NT2/D1 (cell line): ENCODE data around the gene HLA-F.

Experiments
- DNase-seq: peaks from one replicate; pipeline ENCODE4 v3.0.0-alpha.2; 2011; ENCODE audit warnings: low read depth, low spot score
- H3K27me3 ChIP-seq: 2 replicates; pipeline ENCODE4 v1.6.0; 2011; ENCODE audit warnings: mild to moderate bottlenecking; ENCODE audit not compliant: insufficient read length, insufficient read depth
- H3K36me3 ChIP-seq: 2 replicates; pipeline ENCODE4 v1.6.1; 2011; ENCODE audit warnings: mild to moderate bottlenecking, low read length, mixed read lengths; ENCODE audit not compliant: insufficient read depth, insufficient read length
- H3K4me1 ChIP-seq: 2 replicates; pipeline ENCODE4 v1.5.1; 2011; ENCODE audit not compliant: insufficient read depth, insufficient read length
- H3K4me3 ChIP-seq: 2 replicates; pipeline ENCODE4 v1.5.1; 2011; ENCODE audit warnings: low read depth; ENCODE audit not compliant: insufficient read length
- H3K9ac ChIP-seq: 2 replicates; pipeline ENCODE4 v1.6.0; 2011; ENCODE audit warnings: low read depth; ENCODE audit not compliant: insufficient read length
- H3K9me3 ChIP-seq: 2 replicates; pipeline ENCODE4 v1.5.1; 2011; ENCODE audit warnings: mild to moderate bottlenecking, low read length; ENCODE audit not compliant: insufficient read depth
- SUZ12 ChIP-seq: IDR thresholded peaks from 2 replicates; pipeline ENCODE4 v1.6.1; 2011; ENCODE audit not compliant: insufficient read length, insufficient read depth; ENCODE audit errors: extremely low read depth
- YY1 ChIP-seq: IDR thresholded peaks from 2 replicates; pipeline ENCODE4 v1.6.1; 2011; ENCODE audit not compliant: insufficient read length, insufficient read depth
- ZNF274 ChIP-seq: IDR thresholded peaks from 2 replicates; pipeline ENCODE4 v1.6.1; 2011; ENCODE audit warnings: mild to moderate bottlenecking, low read depth, low read length

Gene HLA-F

GRCh38 chr6:29769336-29769735 is 46.1 kb downstream of the HLA-F start:
- H3K27me3 ChIP-seq = no peaks in the 10 kb centered on the region
- no peak for DNase-seq
- H3K36me3 ChIP-seq = no peaks in the 10 kb centered on the region
- H3K4me3 ChIP-seq = no peak overlapping the region
- no peaks in the 10 kb centered on the region for H3K4me1 ChIP-seq
- no peak overlapping the region for H3K9ac ChIP-seq
- TF ChIP-seq ZNF274 = no peak
- TF ChIP-seq YY1 = no peak
- no peaks in the 10 kb centered on the region for H3K9me3 ChIP-seq

DNA sequence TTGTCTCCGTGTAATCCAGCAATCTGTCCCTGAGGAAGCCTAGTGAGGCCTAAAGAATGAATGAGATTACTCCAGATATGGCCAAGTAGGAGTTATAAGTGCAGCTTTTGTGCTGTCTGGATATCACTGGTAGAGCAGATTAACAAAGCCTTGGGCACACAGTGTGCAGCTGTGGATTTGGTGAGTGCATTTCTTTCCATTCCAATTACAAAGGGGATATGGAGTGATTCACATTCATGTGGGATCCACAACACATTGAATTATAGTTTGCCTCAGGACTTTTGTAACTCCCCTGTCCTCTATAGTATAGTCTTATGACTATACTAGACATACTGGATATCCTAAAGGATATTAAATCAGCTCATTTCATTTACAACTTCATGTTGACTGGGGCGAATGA is 47.1 kb downstream of the HLA-F start:
- Histone ChIP-seq H3K4me3 (no peak overlapping the region), H3K9ac (no peak overlapping the region), H3K9me3 (no peaks in the 10 kb centered on the region), H3K27me3 (no peaks in the 10 kb centered on the region), H3K4me1 (no peaks in the 10 kb centered on the region), H3K36me3 (no peaks in the 10 kb centered on the region)
- TF ChIP-seq ZNF274 = no peak
- TF ChIP-seq YY1 = no peak
- no peak for TF ChIP-seq SUZ12
- DNase-seq = no peak

- no peaks in the 10 kb centered on the region for H3K36me3 ChIP-seq
- no peaks in the 10 kb centered on the region; the same call in 1 of the 2 replicates for H3K9me3 ChIP-seq
- H3K4me1 ChIP-seq = no peaks in the 10 kb centered on the region
- H3K9ac ChIP-seq = no peak overlapping the region
- H3K4me3 ChIP-seq = no peak overlapping the region
- H3K27me3 ChIP-seq = no peaks in the 10 kb centered on the region
- TF ChIP-seq YY1 (no peak), ZNF274 (no peak), SUZ12 (no peak)
- no peak for DNase-seq
Measured at GRCh38 chr6:29776684-29777083, 53.5 kb downstream of the HLA-F start.
